BJ (cell line): ENCODE measurements around the gene CELA2A. TPM values are rescaled to one million over a fixed set of nuclear protein-coding genes. Genes with fewer than 3 reads are reported as not detected.
"Not testable (repeated sequence)": the region's sequence is repeated elsewhere in the genome, so short reads cannot be mapped to it uniquely, and the experiment has no call there.

Experiments used
- CTCF ChIA-PET: fragments of 350-600 bp; formaldehyde crosslinking; extraction: SDS; loops from one replicate; lab custom pipeline; 2021; ENCODE audit warnings: antibody characterized with exemption, inconsistent platforms; lab: Yijun Ruan, JAX
- POLR2A ChIA-PET: fragments of 300-600 bp; sonication (Branson Sonifier 250); formaldehyde crosslinking; extraction: SDS; loops from one replicate; lab custom pipeline; 2021; ENCODE audit warnings: antibody characterized with exemption; lab: Charles Lee
- DNase-seq: peaks from one replicate; pipeline ENCODE4 v3.0.0-alpha.2; 2011; ENCODE audit warnings: low read depth
- H3K27me3 ChIP-seq: 2 replicates; pipeline ENCODE4 v1.6.0; 2011; ENCODE audit warnings: low read length; ENCODE audit not compliant: control insufficient read depth, insufficient read depth
- H3K36me3 ChIP-seq: 2 replicates; pipeline ENCODE4 v1.5.1; 2011; ENCODE audit warnings: low read length; ENCODE audit not compliant: control insufficient read depth, insufficient read depth
- H3K4me3 ChIP-seq: 2 replicates; pipeline ENCODE4 v1.5.1; 2011; ENCODE audit warnings: low read depth, mild to moderate bottlenecking, control low read depth, low read length
- polyA plus RNA-seq: library from polyadenylated mRNA; depleted of rRNA; stranded (reverse); fragments of >200 nt; gene quantifications from 2 replicates; pipeline ENCODE4 v1.2.3, GENCODE V29; 2011
- TF ChIP-seq, protein P1 (sequence below): IDR thresholded peaks from 2 replicates; pipeline ENCODE4 v1.5.1; 2011; ENCODE audit warnings: low read depth, mild to moderate bottlenecking, control low read depth, inconsistent platforms, low read length, moderate library complexity; ENCODE audit not compliant: insufficient read depth

The CELA2A gene
- polyA plus RNA-seq, 1 experiment, result not detected

- POLR2A ChIA-PET, result no interaction called here
- Histone ChIP-seq H3K4me3 (no peak overlapping the region), H3K27me3 (no peaks in the 10 kb centered on the region; the same call in 1 of the 2 replicates), H3K36me3 (no peaks in the 10 kb centered on the region)
- CTCF ChIA-PET, result no interaction called here
- TF ChIP-seq, protein P1, sequence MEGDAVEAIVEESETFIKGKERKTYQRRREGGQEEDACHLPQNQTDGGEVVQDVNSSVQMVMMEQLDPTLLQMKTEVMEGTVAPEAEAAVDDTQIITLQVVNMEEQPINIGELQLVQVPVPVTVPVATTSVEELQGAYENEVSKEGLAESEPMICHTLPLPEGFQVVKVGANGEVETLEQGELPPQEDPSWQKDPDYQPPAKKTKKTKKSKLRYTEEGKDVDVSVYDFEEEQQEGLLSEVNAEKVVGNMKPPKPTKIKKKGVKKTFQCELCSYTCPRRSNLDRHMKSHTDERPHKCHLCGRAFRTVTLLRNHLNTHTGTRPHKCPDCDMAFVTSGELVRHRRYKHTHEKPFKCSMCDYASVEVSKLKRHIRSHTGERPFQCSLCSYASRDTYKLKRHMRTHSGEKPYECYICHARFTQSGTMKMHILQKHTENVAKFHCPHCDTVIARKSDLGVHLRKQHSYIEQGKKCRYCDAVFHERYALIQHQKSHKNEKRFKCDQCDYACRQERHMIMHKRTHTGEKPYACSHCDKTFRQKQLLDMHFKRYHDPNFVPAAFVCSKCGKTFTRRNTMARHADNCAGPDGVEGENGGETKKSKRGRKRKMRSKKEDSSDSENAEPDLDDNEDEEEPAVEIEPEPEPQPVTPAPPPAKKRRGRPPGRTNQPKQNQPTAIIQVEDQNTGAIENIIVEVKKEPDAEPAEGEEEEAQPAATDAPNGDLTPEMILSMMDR, result no peak
- no peak for DNase-seq
These were observed 1.0 kb upstream of the CELA2A start for GRCh38 chr1:15455522-15455921.

- no peaks in the 10 kb centered on the region; the same call in 1 of the 2 replicates for H3K27me3 ChIP-seq
- no peak for DNase-seq
- H3K4me3 ChIP-seq, result no peak overlapping the region
- TF ChIP-seq, protein P1, result no peak
- POLR2A ChIA-PET, result no interaction called here
- CTCF ChIA-PET, result no interaction called here
- no peaks in the 10 kb centered on the region for H3K36me3 ChIP-seq
These were observed 1.1 kb downstream of the CELA2A start for GRCh38 chr1:15457585-15457984.

DNA sequence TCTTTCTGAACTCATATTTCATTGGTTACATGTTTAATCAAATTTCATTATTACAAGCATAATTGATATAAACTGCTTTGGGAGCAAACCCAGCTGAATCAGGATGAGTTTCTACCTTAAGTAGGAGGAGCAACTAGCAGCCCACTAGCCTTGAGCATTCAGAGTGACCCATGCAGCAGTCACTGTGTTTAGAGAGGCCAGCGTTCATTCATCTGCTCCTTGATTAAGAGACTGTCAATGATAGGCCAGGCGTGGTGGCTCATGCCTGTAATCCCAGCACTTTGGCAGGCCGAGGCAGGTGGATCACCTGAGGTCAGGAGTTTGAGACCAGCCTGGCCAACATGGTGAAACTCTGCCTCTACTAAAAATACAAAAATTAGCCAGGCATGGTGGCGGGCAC lies 1.9 kb downstream of the CELA2A start:
- CTCF ChIA-PET, result not testable (repeated sequence)

DNA sequence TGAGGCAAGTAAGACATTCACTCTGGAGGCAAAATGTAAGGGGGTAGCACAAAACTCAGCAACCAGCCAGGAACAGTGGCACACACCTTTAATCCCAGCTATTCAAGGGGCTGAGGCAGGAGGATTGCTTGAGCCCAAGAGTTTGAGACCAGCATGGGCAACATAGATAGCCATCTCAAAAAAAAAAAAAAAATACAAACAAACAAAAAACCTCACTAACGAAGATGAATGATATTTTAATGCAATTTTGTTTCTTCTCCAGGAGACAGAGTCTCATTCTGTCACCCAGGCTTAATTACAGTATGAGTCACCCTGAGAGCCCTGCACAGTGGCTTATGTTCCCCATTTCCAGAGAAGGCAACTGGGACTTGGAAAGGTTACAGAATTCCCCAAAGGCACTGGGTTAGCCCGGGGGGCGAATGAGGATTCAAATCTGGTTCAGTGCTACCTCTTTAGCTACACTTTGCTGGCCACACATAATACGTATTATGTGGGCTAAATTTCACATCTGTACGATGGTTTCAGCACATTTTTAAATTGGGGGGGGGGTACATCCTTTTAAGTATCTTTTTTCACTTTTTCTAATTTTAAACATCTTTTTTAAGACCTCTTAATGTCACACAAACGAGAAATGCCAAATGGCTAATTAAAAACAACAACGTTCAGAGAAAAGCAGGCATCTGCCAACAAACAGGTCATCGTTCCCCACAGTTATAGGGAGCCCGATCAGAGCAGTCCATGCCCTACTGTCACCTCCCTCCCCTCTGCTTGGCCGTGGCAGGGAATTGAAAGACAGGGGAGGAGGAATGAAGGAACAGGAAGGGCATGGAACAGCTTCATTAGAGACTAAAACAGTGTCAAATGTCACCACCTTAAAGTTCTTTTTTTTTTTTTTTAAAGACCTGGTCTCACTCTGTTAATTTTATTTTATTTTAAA lies 3.5 kb downstream of the CELA2A start:
- Histone ChIP-seq H3K4me3 (no peak overlapping the region), H3K27me3 (no peaks in the 10 kb centered on the region; the same call in 1 of the 2 replicates), H3K36me3 (no peaks in the 10 kb centered on the region)
- DNase-seq, result no peak
- TF ChIP-seq, protein P1, result no peak
- CTCF ChIA-PET, result no interaction called here
- POLR2A ChIA-PET, result interaction anchor here (0.6 kb wide), 1 partner anchor 123 kb away, joined by 8 read pairs; no protein-coding TSS in a partner anchor

More for the DNA sequence above, 1.9 kb downstream of the CELA2A start:
- H3K36me3 ChIP-seq, H3K27me3 ChIP-seq, H3K4me3 ChIP-seq, DNase-seq, POLR2A ChIA-PET: not testable (repeated sequence)

DNA sequence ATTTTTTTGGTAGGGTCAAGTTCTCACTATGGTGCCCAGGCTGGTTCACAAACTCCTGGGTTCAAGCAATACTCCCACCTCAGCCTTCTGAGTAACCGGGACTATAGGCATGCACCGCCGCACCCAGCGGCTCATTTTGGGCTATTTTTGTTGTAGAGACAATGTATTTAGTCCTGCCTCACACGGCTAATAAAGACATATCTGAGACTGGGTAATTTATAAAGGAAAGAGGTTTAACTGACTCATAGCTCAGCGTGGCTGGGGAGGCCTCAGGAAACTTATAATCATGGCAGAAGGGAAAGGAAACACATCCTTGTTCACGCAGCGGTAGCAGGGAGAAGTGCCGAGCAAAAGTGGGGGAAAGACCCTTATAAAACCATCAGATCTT lies 4.2 kb downstream of the CELA2A start:
- H3K36me3 ChIP-seq, result no peaks in the 10 kb centered on the region
- POLR2A ChIA-PET, result interaction anchor here (0.6 kb wide), 1 partner anchor 123 kb away, joined by 8 read pairs; no protein-coding TSS in a partner anchor
- TF ChIP-seq, protein P1, result no peak
- no peak overlapping the region for H3K4me3 ChIP-seq
- DNase-seq, result no peak
- no peaks in the 10 kb centered on the region; the same call in 1 of the 2 replicates for H3K27me3 ChIP-seq
- CTCF ChIA-PET, result no interaction called here

DNA sequence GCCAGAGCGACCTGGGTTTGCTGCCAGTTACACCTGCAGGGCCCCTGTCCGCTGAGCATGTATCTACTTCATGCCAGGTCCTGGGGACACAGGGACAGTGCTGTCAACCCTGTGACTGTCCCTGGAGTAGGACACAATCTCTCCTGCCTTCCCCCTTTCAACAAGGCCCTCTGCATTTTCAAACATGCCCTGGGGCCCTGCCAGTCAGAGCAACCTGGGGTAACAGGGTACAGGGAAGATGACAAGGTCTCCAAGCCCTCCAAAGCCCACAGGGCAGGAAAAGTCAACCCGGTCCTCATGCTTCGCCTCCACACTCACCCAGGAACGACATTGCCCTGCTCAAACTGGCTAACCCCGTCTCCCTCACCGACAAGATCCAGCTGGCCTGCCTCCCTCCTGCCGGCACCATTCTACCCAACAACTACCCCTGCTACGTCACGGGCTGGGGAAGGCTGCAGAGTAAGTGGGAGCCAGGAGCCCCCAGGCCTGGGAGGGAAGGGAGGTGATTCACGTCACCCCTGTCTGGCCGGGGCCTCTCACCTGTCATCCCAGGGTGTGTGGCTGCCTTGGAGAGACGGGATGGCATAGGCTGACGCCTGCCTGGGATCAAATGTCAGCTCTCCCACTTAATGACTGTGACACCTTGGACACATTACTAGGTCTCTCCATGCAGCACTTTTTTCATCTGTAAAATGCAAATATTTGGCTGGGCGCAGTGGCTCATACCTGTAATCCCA lies 6.7 kb downstream of the CELA2A start:
- CTCF ChIA-PET, result interaction anchor here (1.4 kb wide), 1 partner anchor 32 kb away, joined by 4 read pairs; no protein-coding TSS in a partner anchor
- H3K4me3 ChIP-seq, DNase-seq, H3K27me3 ChIP-seq, POLR2A ChIA-PET, H3K36me3 ChIP-seq: not testable (repeated sequence)

DNA sequence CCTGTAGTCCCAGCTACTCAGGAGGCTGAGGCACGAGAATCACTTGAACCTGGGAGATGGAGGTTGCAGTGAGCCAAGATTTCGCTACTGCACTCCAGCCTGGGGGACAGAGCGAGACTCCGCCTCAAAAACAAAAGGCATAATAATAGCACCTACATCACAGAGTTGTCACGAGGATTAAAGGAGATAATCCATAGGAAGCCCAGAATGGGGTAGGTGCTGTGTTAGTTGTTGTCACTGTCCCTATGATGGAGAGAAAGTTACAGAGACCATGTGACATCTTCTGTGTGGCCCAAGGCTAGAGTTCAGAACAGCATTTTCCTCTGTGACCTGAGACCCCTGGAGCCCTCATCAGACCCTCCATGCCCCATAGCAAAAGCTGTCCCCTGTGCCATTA lies 7.4 kb downstream of the CELA2A start:
- H3K36me3 ChIP-seq, H3K27me3 ChIP-seq, POLR2A ChIA-PET, CTCF ChIA-PET, H3K4me3 ChIP-seq, DNase-seq: not testable (repeated sequence)
